ENCODE results near the gene KLK7.
"Not testable (repeated sequence)": the region's sequence is repeated elsewhere in the genome, so short reads cannot be mapped to it uniquely, and the experiment has no call there.

The KLK7 gene

GRCh38 chr19:50974702-50975556 is 8.8 kb downstream of the KLK7 start:
- no peak for DNase-seq

GRCh38 chr19:50972795-50973376 is 10.8 kb downstream of the KLK7 start:
- no peak for DNase-seq

- not testable (repeated sequence) for DNase-seq
Measured at GRCh38 chr19:50969810-50970209, 13.9 kb downstream of the KLK7 start.

- no peak for DNase-seq
Measured at GRCh38 chr19:50969413-50969760, 14.3 kb downstream of the KLK7 start, which contains the start of gene KLK6. Gene KLK6, minus strand, starts transcription at chr19:50969591. Its CDS starts 1,487 bp downstream, at chr19:50968104.

GRCh38 chr19:50968716-50969412 is 14.9 kb downstream of the KLK7 start:
- no peak for DNase-seq

GRCh38 chr19:50967929-50968715 is 15.6 kb downstream of the KLK7 start:
- no peak for DNase-seq

- DNase-seq: no peak
Measured at GRCh38 chr19:50964266-50964665, 19.5 kb downstream of the KLK7 start.

- no peak for DNase-seq
Measured at GRCh38 chr19:50963381-50963780, 20.3 kb downstream of the KLK7 start.

GRCh38 chr19:50962245-50962644 is 21.5 kb downstream of the KLK7 start:
- no peak for DNase-seq

GRCh38 chr19:50959731-50960500 is 23.8 kb downstream of the KLK7 start:
- DNase-seq: no peak

GRCh38 chr19:50957587-50957986 is 26.1 kb downstream of the KLK7 start:
- DNase-seq: no peak

- DNase-seq: no peak
Measured at GRCh38 chr19:50952910-50953309, 30.8 kb downstream of the KLK7 start, which contains the start of gene KLK5. Gene KLK5, minus strand, starts transcription at chr19:50953038. Its CDS starts 381 bp downstream, at chr19:50952657.

GRCh38 chr19:50949861-50950260 is 33.9 kb downstream of the KLK7 start:
- DNase-seq: no peak

- no peak for DNase-seq
Measured at GRCh38 chr19:50947123-50947522, 36.6 kb downstream of the KLK7 start.

GRCh38 chr19:50944795-50945194 is 38.9 kb downstream of the KLK7 start:
- DNase-seq: no peak

- DNase-seq: no peak
Measured at GRCh38 chr19:50943074-50943828, 40.5 kb downstream of the KLK7 start.

GRCh38 chr19:50939596-50939995 is 44.1 kb downstream of the KLK7 start:
- no peak for DNase-seq

- DNase-seq: no peak
Measured at GRCh38 chr19:50933640-50934039, 50.1 kb downstream of the KLK7 start.

- no peak for DNase-seq
Measured at GRCh38 chr19:50932690-50933083, 51.0 kb downstream of the KLK7 start.

GRCh38 chr19:50932018-50932689 is 51.6 kb downstream of the KLK7 start:
- no peak for DNase-seq

- DNase-seq: no peak
Measured at GRCh38 chr19:50931023-50931422, 52.7 kb downstream of the KLK7 start.

Data from NCI-H1105 (cell line).